Prostate gland (tissue), 2 donors: ENCODE results near the gene PLAAT4. TPM values are rescaled to one million over a fixed set of nuclear protein-coding genes. Genes with fewer than 3 reads are reported as not detected.
A peak's percentile ranks its signal among the peaks of the same experiment; 100 is the strongest.

Source experiments
- DNase-seq: peaks from one replicate; pipeline ENCODE4 v3.0.0-alpha.2; 2019; ENCODE audit warnings: low spot score
- H3K27ac ChIP-seq, 2 donors: fragments of 200-600 bp; sonication (generic); 2 replicates each; pipeline ENCODE4 v1.5.1; 2017 to 2019
- H3K27me3 ChIP-seq: fragments of 200-600 bp; sonication (generic); replicated peaks from 2 replicates; pipeline ENCODE4 v1.5.1; 2019; ENCODE audit not compliant: insufficient read depth
- H3K36me3 ChIP-seq, 2 donors: fragments of 200-600 bp; sonication (generic); 1 replicate in 1 of 2; 2 replicates in 1 of 2; pipeline versions ENCODE4 v1.5.1 to v1.8.1; 2017 to 2019
- H3K4me1 ChIP-seq: fragments of 200-600 bp; sonication (generic); replicated peaks from 2 replicates; pipeline ENCODE4 v1.5.1; 2019
- H3K4me3 ChIP-seq, 2 donors: fragments of 200-600 bp; sonication (generic); 2 replicates each; pipeline ENCODE4 v1.5.1; 2017 to 2019
- H3K9me3 ChIP-seq: fragments of 200-600 bp; sonication (generic); 2 replicates; pipeline ENCODE4 v1.5.1; 2017
- CTCF ChIP-seq, 4 experiments: fragments of 200-600 bp in 2 of 4; fragments of 450-650 bp in 2 of 4; sonication (generic) in 2 of 4; IDR thresholded peaks; 1 replicate in 3 of 4; 2 replicates in 1 of 4; pipeline ENCODE4 v1.5.1; 2016 to 2019; ENCODE audit warnings: antibody characterized with exemption in 4 of 4, mild to moderate bottlenecking in 2 of 4, moderate library complexity in 2 of 4
- POLR2A ChIP-seq: fragments of 450-650 bp; IDR thresholded peaks from one replicate; pipeline ENCODE4 v1.6.1; 2016; ENCODE audit warnings: antibody characterized with exemption, mild to moderate bottlenecking
- POLR2AphosphoS5 ChIP-seq: sonication (generic); formaldehyde crosslinking; IDR thresholded peaks from one replicate; pipeline ENCODE4 v1.6.1; 2017; ENCODE audit warnings: antibody characterized with exemption
- WGBS: methylation state at CpG from one replicate; pipeline ENCODE4 v1.1.5; 2018; 5-methylcytosine and 5-hydroxymethylcytosine counted together
- intact Hi-C: fragments of 100-400 bp; cut with DNase I; formaldehyde crosslinking; loops from one replicate; pipeline ENCODE4 v1.14.2; 2022
- total RNA-seq, 2 donors: library from RNA; depleted of rRNA; stranded (reverse); fragments of >200 nt; gene quantifications; one replicate each; pipeline ENCODE4 v1.1.0, GENCODE V29; 2016

The PLAAT4 gene
- total RNA-seq, 2 donors from 2014 or later = 47.6 to 50.8 TPM

GRCh38 chr11:63504933-63505586 is 31.5 kb upstream of the PLAAT4 start:
- TF ChIP-seq CTCF (IDR thresholded peaks at IDR 0.05) (no peak), POLR2AphosphoS5 (no peak), POLR2A (no peak)
- Histone ChIP-seq H3K36me3 (no peaks in the 10 kb centered on the region), H3K4me3 (no peak overlapping the region), H3K9me3 (no peaks in the 10 kb centered on the region), H3K4me1 (no peaks in the 10 kb centered on the region), H3K27ac (no peak overlapping the region), H3K27me3 (no peaks in the 10 kb centered on the region)
- WGBS = 74% methylated on average over 4 of the region's 4 CpGs
- DNase-seq = no peak
- intact Hi-C loops = no loop called here

GRCh38 chr11:63505857-63506528 is 30.6 kb upstream of the PLAAT4 start, which contains the start of gene LGALS12:
TSS of gene LGALS12 (plus strand) at chr11:63506084. CDS start at chr11:63506459, 375 bp downstream.
- no peak within 1 kb of the TSS for H3K27ac ChIP-seq
- DNase-seq = no peak
- no peak within 1 kb of the TSS for H3K4me3 ChIP-seq
- intact Hi-C loops = no loop called here
- TF ChIP-seq CTCF (IDR thresholded peaks at IDR 0.05) (no peak), POLR2A (no peak), POLR2AphosphoS5 (no peak)
- no peaks in the 10 kb centered on the region for H3K36me3 ChIP-seq
- H3K9me3 ChIP-seq = no peaks in the 10 kb centered on the region
- no peaks in the 10 kb centered on the region for H3K27me3 ChIP-seq
- WGBS = 78% methylated on average over 9 of the region's 15 CpGs
- no peaks in the 10 kb centered on the region for H3K4me1 ChIP-seq

- DNase-seq = no peak
- 100% methylated on average over 2 of the region's 2 CpGs for WGBS
- intact Hi-C loops = no loop called here
- H3K27ac ChIP-seq = no peak overlapping the region
- H3K36me3 ChIP-seq = no peaks in the 10 kb centered on the region
- TF ChIP-seq POLR2A = no peak
- no peak for TF ChIP-seq CTCF (IDR thresholded peaks at IDR 0.05)
- no peak for TF ChIP-seq POLR2AphosphoS5
- H3K27me3 ChIP-seq = no peaks in the 10 kb centered on the region
- no peak overlapping the region for H3K4me3 ChIP-seq
- no peaks in the 10 kb centered on the region for H3K4me1 ChIP-seq
- no peaks in the 10 kb centered on the region for H3K9me3 ChIP-seq
Measured at GRCh38 chr11:63506876-63507275, 29.7 kb upstream of the PLAAT4 start.

- Histone ChIP-seq H3K9me3 (no peaks in the 10 kb centered on the region), H3K27ac (no peak overlapping the region), H3K4me1 (no peaks in the 10 kb centered on the region), H3K27me3 (no peaks in the 10 kb centered on the region), H3K36me3 (no peaks in the 10 kb centered on the region), H3K4me3 (no peak overlapping the region)
- no peak for TF ChIP-seq POLR2AphosphoS5
- no peak for TF ChIP-seq POLR2A
- no peak for TF ChIP-seq CTCF (IDR thresholded peaks at IDR 0.05)
- intact Hi-C loops = no loop called here
- DNase-seq = no peak
- WGBS = 75% methylated on average over 2 of the region's 2 CpGs
Measured at GRCh38 chr11:63507511-63507910, 29.1 kb upstream of the PLAAT4 start.

- Histone ChIP-seq H3K36me3 (no peaks in the 10 kb centered on the region), H3K27ac (no peak overlapping the region), H3K4me3 (no peak overlapping the region), H3K9me3 (no peaks in the 10 kb centered on the region), H3K27me3 (no peaks in the 10 kb centered on the region), H3K4me1 (no peaks in the 10 kb centered on the region)
- TF ChIP-seq POLR2A (no peak), POLR2AphosphoS5 (no peak), CTCF (IDR thresholded peaks at IDR 0.05) (peak in 1 of 4 experiments; percentile 27)
- intact Hi-C loops = no loop called here
- WGBS = 86% methylated on average over 3 of the region's 3 CpGs
- DNase-seq = no peak
Measured at GRCh38 chr11:63508009-63508408, 28.6 kb upstream of the PLAAT4 start.
